ENCODE results near the gene SLC3A2. TPM values are rescaled to one million over a fixed set of nuclear protein-coding genes. Genes with fewer than 3 reads are reported as not detected.

SLC3A2 gene
- total and polyA plus RNA-seq, 11 donors, result 26.6 to 103 (median 59.1) TPM

DNA sequence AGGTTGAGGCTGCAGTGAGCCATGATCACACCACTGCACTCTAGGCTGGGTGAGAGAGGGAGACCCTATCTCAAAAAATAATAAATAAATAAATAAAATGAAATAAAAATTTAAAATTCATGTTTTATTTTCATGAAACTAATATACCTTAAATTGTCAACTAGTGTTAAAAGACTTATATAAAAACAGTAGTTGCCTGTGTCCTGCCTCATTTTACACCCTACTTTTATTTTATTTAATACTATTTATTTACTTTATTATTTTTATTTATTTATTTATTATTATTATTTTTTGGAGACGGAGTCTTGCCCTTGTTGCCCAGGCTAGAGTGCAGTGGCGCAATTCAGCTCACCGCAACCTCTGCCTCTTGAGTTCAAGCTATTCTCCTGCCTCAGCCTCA, 36.5 kb upstream of the SLC3A2 start:
- Histone ChIP-seq H3K27ac (no peak overlapping the region), H3K36me3 (no peaks in the 10 kb centered on the region), H3K9me3 (no peaks in the 10 kb centered on the region), H3K27me3 (no peaks in the 10 kb centered on the region), H3K4me3 (no peak overlapping the region), H3K4me1 (peaks cover 0 to 23% (median 9%) of the 10 kb centered on the region in 12 donors)
- no peak for TF ChIP-seq POLR2A (IDR thresholded peaks at IDR 0.05)
- TF ChIP-seq, protein P1, sequence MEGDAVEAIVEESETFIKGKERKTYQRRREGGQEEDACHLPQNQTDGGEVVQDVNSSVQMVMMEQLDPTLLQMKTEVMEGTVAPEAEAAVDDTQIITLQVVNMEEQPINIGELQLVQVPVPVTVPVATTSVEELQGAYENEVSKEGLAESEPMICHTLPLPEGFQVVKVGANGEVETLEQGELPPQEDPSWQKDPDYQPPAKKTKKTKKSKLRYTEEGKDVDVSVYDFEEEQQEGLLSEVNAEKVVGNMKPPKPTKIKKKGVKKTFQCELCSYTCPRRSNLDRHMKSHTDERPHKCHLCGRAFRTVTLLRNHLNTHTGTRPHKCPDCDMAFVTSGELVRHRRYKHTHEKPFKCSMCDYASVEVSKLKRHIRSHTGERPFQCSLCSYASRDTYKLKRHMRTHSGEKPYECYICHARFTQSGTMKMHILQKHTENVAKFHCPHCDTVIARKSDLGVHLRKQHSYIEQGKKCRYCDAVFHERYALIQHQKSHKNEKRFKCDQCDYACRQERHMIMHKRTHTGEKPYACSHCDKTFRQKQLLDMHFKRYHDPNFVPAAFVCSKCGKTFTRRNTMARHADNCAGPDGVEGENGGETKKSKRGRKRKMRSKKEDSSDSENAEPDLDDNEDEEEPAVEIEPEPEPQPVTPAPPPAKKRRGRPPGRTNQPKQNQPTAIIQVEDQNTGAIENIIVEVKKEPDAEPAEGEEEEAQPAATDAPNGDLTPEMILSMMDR (IDR thresholded peaks at IDR 0.05), result no peak
- WGBS, 4 donors, result 95 to 99% (median 96%) methylated on average over 3 of the region's 3 CpGs
- DNase-seq, result no peak
- no peak for ATAC-seq
- intact Hi-C loops (cut with DNase I), result loop anchor here in 2 of 10 donors (5.0 to 10.0 kb wide), 3 partner anchors 52 to 119 kb away; partner anchors contain the start of genes HNRNPUL2 (in 2 of the 2), TTC9C (in 2 of the 2) and TMEM223 (in 1 of the 2)

DNA sequence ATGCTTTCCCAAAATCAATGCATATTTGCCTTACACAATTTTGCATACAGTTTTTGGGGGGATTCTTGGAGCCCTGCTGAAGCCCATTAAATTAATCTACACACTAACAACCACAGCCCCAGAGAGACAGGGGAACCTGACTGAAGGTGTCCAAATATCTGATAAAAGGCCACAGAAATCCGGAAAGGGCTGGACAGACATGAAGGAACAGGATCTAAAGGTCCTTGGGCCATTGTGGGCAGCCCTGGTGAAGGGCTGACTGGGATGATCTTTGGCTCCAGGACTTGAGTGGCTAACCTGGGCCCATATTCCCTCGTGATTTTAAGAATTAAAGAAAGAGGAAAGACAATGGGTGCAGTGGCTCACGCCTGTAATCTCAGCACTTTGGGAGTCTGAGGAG, 34.5 kb upstream of the SLC3A2 start:
- DNase-seq (no peak), ATAC-seq (no peak)
- Histone ChIP-seq H3K36me3 (peaks cover 0 to 3% (median 0%) of the 10 kb centered on the region in 9 donors), H3K4me1 (peaks cover 0 to 14% (median 8%) of the 10 kb centered on the region in 12 donors), H3K27ac (no peak overlapping the region), H3K27me3 (no peaks in the 10 kb centered on the region), H3K9me3 (no peaks in the 10 kb centered on the region), H3K4me3 (no peak overlapping the region)
- TF ChIP-seq POLR2A (IDR thresholded peaks at IDR 0.05), result no peak
- TF ChIP-seq, protein P1 (IDR thresholded peaks at IDR 0.05), result no peak
- intact Hi-C loops (cut with DNase I), result loop anchor here in 1 of 10 donors (10.0 kb wide), 1 partner anchor 121 kb away; the partner anchor contains the start of genes HNRNPUL2 and TTC9C
- WGBS, 4 donors, result 84 to 91% (median 87%) methylated on average over 3 of the region's 3 CpGs

DNA sequence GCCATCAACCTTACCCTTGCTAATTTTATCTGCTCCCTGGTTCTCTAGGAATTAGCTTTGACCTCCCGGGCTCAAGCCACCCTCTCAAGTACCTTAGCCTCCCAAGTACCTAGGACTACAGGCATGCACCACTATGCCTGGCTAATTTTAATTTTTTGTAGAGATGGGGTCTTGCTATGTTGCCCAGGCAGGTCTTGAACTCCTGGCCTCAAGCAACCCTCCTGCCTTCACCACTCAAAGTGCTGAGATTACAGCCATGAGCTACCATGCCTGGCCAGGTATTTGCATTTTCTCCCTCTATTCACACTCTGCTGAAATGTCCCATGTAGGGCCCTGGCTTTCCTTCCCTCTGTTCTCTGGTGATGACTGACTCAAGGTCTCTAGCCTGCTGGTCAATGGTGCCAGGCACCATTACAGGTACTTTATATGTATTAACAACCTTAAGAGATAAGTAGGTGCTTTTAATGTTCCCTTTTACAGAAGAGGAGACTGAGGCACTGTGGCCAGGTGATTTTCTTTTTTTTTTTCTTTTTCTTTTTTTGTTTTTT, 32.9 kb upstream of the SLC3A2 start:
- 94 to 100% (median 97%) methylated on average over 1 of the region's 1 CpG for WGBS, 4 donors

DNA sequence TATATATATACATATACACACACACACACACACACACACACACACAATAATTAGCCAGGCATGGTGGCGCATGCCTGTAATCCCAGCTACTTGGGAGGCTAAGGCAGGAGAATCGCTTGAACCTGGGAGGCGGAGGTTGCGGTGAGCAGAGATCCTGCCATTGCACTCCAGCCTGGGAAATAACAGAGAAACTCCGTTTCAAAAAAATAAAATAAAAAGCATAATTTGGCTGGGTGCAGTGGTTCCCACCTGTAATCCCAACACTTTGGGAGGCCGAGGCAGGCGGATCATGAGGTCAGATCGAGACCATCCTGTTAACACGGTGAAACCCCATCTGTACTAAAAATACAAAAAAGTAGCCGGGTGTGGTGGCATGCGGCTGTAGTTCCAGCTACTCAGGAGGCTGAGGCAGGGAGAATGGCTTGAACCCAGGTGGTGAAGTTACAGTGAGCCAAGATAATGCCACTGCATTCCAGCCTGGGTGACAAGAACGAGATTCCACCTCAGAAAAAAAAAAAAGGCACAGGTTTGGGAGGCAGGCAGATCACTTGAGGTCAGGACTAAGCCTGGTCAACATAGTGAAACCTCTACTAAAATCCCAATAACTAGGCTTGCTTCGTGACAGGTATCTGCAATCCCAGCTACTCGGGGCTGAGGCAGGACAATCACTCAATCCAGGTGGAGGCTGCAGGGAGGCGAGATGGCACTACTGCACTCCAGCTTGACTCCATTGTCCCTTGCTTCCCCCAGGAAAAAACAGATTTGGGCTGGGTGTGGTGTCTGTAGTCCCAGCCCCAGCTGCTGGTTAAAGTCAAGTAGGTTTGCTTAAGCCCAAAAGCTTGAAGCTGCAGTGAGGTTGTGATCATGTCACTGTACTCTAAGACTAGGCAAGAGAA, 29.5 kb upstream of the SLC3A2 start:
- ATAC-seq (no peak), DNase-seq (no peak)
- Histone ChIP-seq H3K4me3 (no peak overlapping the region), H3K36me3 (peaks cover 3 to 37% (median 32%) of the 10 kb centered on the region in 9 donors), H3K4me1 (peaks cover 5 to 35% (median 22%) of the 10 kb centered on the region in 12 donors), H3K9me3 (no peaks in the 10 kb centered on the region), H3K27ac (peak overlapping the region in 1 of 12 donors; percentile 12), H3K27me3 (no peaks in the 10 kb centered on the region)
- intact Hi-C loops (cut with DNase I), result loop anchor here in 3 of 10 donors (10.0 kb wide), 2 partner anchors 126 to 456 kb away; partner anchors contain the start of genes HNRNPUL2 (in 1 of the 3) and TTC9C (in 1 of the 3)
- TF ChIP-seq, protein P1 (IDR thresholded peaks at IDR 0.05), result no peak
- no peak for TF ChIP-seq POLR2A (IDR thresholded peaks at IDR 0.05)
- whole genome bisulfite sequencing, 4 donors, result 60 to 65% (median 61%) methylated on average over 14 to 15 of the region's 15 CpGs

More for the DNA sequence above, 32.9 kb upstream of the SLC3A2 start:
- Histone ChIP-seq H3K27me3 (no peaks in the 10 kb centered on the region), H3K36me3 (peaks cover 2 to 19% (median 16%) of the 10 kb centered on the region in 9 donors), H3K27ac (no peak overlapping the region), H3K9me3 (no peaks in the 10 kb centered on the region), H3K4me3 (no peak overlapping the region), H3K4me1 (peaks cover 0 to 13% (median under 1%) of the 10 kb centered on the region in 12 donors)
- intact Hi-C loops (cut with DNase I), result loop anchor here in 1 of 10 donors (10.0 kb wide), 1 partner anchor 123 kb away; the partner anchor contains the start of genes HNRNPUL2 and TTC9C
- ATAC-seq (no peak), DNase-seq (no peak)
- TF ChIP-seq POLR2A (IDR thresholded peaks at IDR 0.05), result no peak
